RPMI8226 (cell line): ENCODE results near the gene PGK1.
"Not testable (repeated sequence)": the region's sequence is repeated elsewhere in the genome, so short reads cannot be mapped to it uniquely, and the experiment has no call there.

Experiments used
- DNase-seq: peaks from one replicate; pipeline ENCODE4 v3.0.0-alpha.2; 2015

Gene PGK1

GRCh38 chrX:78116766-78117165 is 12.7 kb downstream of the PGK1 start:
- no peak for DNase-seq

GRCh38 chrX:78118628-78119027 is 14.6 kb downstream of the PGK1 start:
- DNase-seq, result no peak

GRCh38 chrX:78119521-78120227 is 15.6 kb downstream of the PGK1 start:
- DNase-seq, result no peak

- no peak for DNase-seq
Observed at GRCh38 chrX:78123190-78123589, 19.1 kb downstream of the PGK1 start.

- no peak for DNase-seq
Observed at GRCh38 chrX:78124307-78124706, 20.3 kb downstream of the PGK1 start.

GRCh38 chrX:78125148-78125547 is 21.1 kb downstream of the PGK1 start:
- DNase-seq, result no peak

- DNase-seq, result not testable (repeated sequence)
Observed at GRCh38 chrX:78125781-78126180, 21.7 kb downstream of the PGK1 start.

- no peak for DNase-seq
Observed at GRCh38 chrX:78129714-78130113, 25.7 kb downstream of the PGK1 start.

- DNase-seq, result no peak
Observed at GRCh38 chrX:78130396-78130795, 26.3 kb downstream of the PGK1 start.

GRCh38 chrX:78131117-78131516 is 27.1 kb downstream of the PGK1 start:
- DNase-seq, result no peak

GRCh38 chrX:78133238-78133960 is 29.4 kb downstream of the PGK1 start:
- no peak for DNase-seq

GRCh38 chrX:78139160-78140123 is 35.4 kb downstream of the PGK1 start, which contains the start of gene TAF9B:
Gene TAF9B (minus strand): TSS chrX:78139650. CDS start chrX:78139611, 39 bp downstream.
- peak; percentile 90 for DNase-seq

- DNase-seq, result no peak
Observed at GRCh38 chrX:78140206-78140605, 36.2 kb downstream of the PGK1 start.

- DNase-seq, result not testable (repeated sequence)
Observed at GRCh38 chrX:78147002-78147540, 43.0 kb downstream of the PGK1 start.

GRCh38 chrX:78157373-78157772 is 53.3 kb downstream of the PGK1 start:
- DNase-seq, result not testable (repeated sequence)

GRCh38 chrX:78157846-78158245 is 53.8 kb downstream of the PGK1 start:
- DNase-seq, result not testable (repeated sequence)

GRCh38 chrX:78160711-78161110 is 56.7 kb downstream of the PGK1 start:
- DNase-seq, result not testable (repeated sequence)

- DNase-seq, result not testable (repeated sequence)
Observed at GRCh38 chrX:78163175-78163574, 59.1 kb downstream of the PGK1 start.

- no peak for DNase-seq
Observed at GRCh38 chrX:78165425-78165824, 61.4 kb downstream of the PGK1 start.

- DNase-seq, result no peak
Observed at GRCh38 chrX:78168065-78168464, 64.0 kb downstream of the PGK1 start.
